Neural progenitor cell (in vitro differentiated cells): ENCODE results near the gene PPFIA2. TPM values are rescaled to one million over a fixed set of nuclear protein-coding genes. Genes with fewer than 3 reads are reported as not detected.

Experiments used
- DNase-seq: peaks from one replicate; pipeline ENCODE4 v3.0.0-alpha.2; 2016; ENCODE audit warnings: low spot score
- H2AFZ ChIP-seq: fragments of 200-600 bp; sonication (generic); replicated peaks from 2 replicates; pipeline ENCODE4 v1.6.1; 2016; ENCODE audit warnings: antibody characterized with exemption
- H3F3A ChIP-seq: fragments of 200-600 bp; sonication (generic); 2 replicates; pipeline ENCODE4 v1.6.1; 2016; ENCODE audit warnings: antibody characterized with exemption, low read depth
- H3K27ac ChIP-seq: fragments of 200-600 bp; sonication (generic); 2 replicates; pipeline ENCODE4 v1.5.1; 2016; ENCODE audit warnings: mild to moderate bottlenecking
- H3K27me3 ChIP-seq: fragments of 200-600 bp; sonication (generic); 2 replicates; pipeline ENCODE4 v1.6.1; 2016; ENCODE audit warnings: mild to moderate bottlenecking, moderate library complexity
- H3K36me3 ChIP-seq: fragments of 200-600 bp; sonication (generic); 2 replicates; pipeline ENCODE4 v1.5.1; 2016
- H3K4me1 ChIP-seq: fragments of 200-600 bp; sonication (generic); 2 replicates; pipeline ENCODE4 v1.6.1; 2016; ENCODE audit warnings: mixed run types
- H3K4me2 ChIP-seq: fragments of 200-600 bp; sonication (generic); 2 replicates; pipeline ENCODE4 v1.6.1; 2016
- H3K4me3 ChIP-seq: fragments of 200-600 bp; sonication (generic); 2 replicates; pipeline ENCODE4 v1.5.1; 2016
- H3K79me2 ChIP-seq: fragments of 200-600 bp; sonication (generic); 2 replicates; pipeline ENCODE4 v1.6.1; 2016; ENCODE audit warnings: low read depth
- H3K9ac ChIP-seq: fragments of 200-600 bp; sonication (generic); 2 replicates; pipeline ENCODE4 v1.6.1; 2016
- H3K9me3 ChIP-seq: fragments of 200-600 bp; sonication (generic); 2 replicates; pipeline ENCODE4 v1.5.1; 2016; ENCODE audit warnings: low read depth
- H4K20me1 ChIP-seq: fragments of 200-600 bp; sonication (generic); 2 replicates; pipeline ENCODE4 v1.6.1; 2016; ENCODE audit warnings: low read depth
- H3K27ac Mint-ChIP-seq: 3 replicates; pipeline ENCODE4 v1.8.0; 2021; ENCODE audit warnings: mixed read lengths
- H3K27me3 Mint-ChIP-seq: 2 replicates; pipeline ENCODE4 v1.8.0; 2022; ENCODE audit warnings: low read depth, mild to moderate bottlenecking, inconsistent platforms, moderate library complexity, mixed read lengths; ENCODE audit not compliant: insufficient read depth
- H3K36me3 Mint-ChIP-seq: 3 replicates; pipeline ENCODE4 v1.8.0; 2021; ENCODE audit warnings: mixed read lengths
- H3K4me1 Mint-ChIP-seq: 3 replicates; pipeline ENCODE4 v1.8.0; 2021; ENCODE audit warnings: mixed read lengths
- H3K4me3 Mint-ChIP-seq: 3 replicates; pipeline ENCODE4 v1.8.0; 2021; ENCODE audit warnings: mild to moderate bottlenecking, moderate library complexity, mixed read lengths
- H3K9me3 Mint-ChIP-seq: 3 replicates; pipeline ENCODE4 v1.8.0; 2020; ENCODE audit warnings: mixed read lengths
- CTCF ChIP-seq: fragments of 200-600 bp; sonication (generic); IDR thresholded peaks from 2 replicates; pipeline ENCODE4 v1.5.1; 2017; ENCODE audit warnings: antibody characterized with exemption, mild to moderate bottlenecking
- EZH2 ChIP-seq: fragments of 200-600 bp; sonication (generic); IDR thresholded peaks from 2 replicates; pipeline ENCODE4 v1.6.1; 2017; ENCODE audit warnings: antibody characterized with exemption, mild to moderate bottlenecking, moderate library complexity
- EZH2phosphoT487 ChIP-seq: fragments of 200-600 bp; sonication (generic); IDR thresholded peaks from 2 replicates; pipeline ENCODE4 v1.6.1; 2017; ENCODE audit warnings: antibody characterized with exemption
- total RNA-seq: library from RNA; depleted of rRNA; stranded (reverse); fragments of >200 nt; gene quantifications from 2 replicates; pipeline ENCODE4 v1.2.3, GENCODE V29; 2015; ENCODE audit warnings: low replicate concordance

The PPFIA2 gene
- total RNA-seq, 1 donor from 2014 or later: 1.4 TPM

- DNase-seq: no peak
- H3K4me2 ChIP-seq: no peak overlapping the region
- H3K27ac ChIP-seq: no peak overlapping the region
- H3K36me3 ChIP-seq: no peaks in the 10 kb centered on the region
- H3K79me2 ChIP-seq: no peaks in the 10 kb centered on the region
- no peaks in the 10 kb centered on the region for H3K27me3 ChIP-seq
- no peak overlapping the region for H3K4me3 ChIP-seq
- Mint-ChIP-seq H3K36me3 (no peaks in the 10 kb centered on the region), H3K27ac (no peak overlapping the region), H3K27me3 (no peaks in the 10 kb centered on the region), H3K4me1 (no peaks in the 10 kb centered on the region), H3K4me3 (no peak overlapping the region), H3K9me3 (no peaks in the 10 kb centered on the region)
- no peaks in the 10 kb centered on the region for H3F3A ChIP-seq
- no peaks in the 10 kb centered on the region for H4K20me1 ChIP-seq
- H3K9ac ChIP-seq: no peak overlapping the region
- TF ChIP-seq EZH2: no peak
- no peak for TF ChIP-seq CTCF
- no peak for TF ChIP-seq EZH2phosphoT487
- H3K4me1 ChIP-seq: no peaks in the 10 kb centered on the region
- H3K9me3 ChIP-seq: no peaks in the 10 kb centered on the region
- no peak overlapping the region for H2AFZ ChIP-seq
Observed at GRCh38 chr12:81699551-81699950, 59.6 kb downstream of the PPFIA2 start.

GRCh38 chr12:81692008-81692407 lies 67.1 kb downstream of the PPFIA2 start:
- Histone ChIP-seq H3K9me3 (no peaks in the 10 kb centered on the region), H3K4me1 (no peaks in the 10 kb centered on the region), H3K4me2 (no peak overlapping the region), H2AFZ (no peak overlapping the region), H3K4me3 (no peak overlapping the region), H3K79me2 (no peaks in the 10 kb centered on the region), H3K27me3 (no peaks in the 10 kb centered on the region), H3F3A (no peaks in the 10 kb centered on the region), H3K27ac (no peak overlapping the region), H3K9ac (no peak overlapping the region), H3K36me3 (no peaks in the 10 kb centered on the region), H4K20me1 (no peaks in the 10 kb centered on the region)
- H3K36me3 Mint-ChIP-seq: no peaks in the 10 kb centered on the region
- H3K4me3 Mint-ChIP-seq: no peak overlapping the region
- peak; percentile 2 for DNase-seq
- no peak overlapping the region for H3K27ac Mint-ChIP-seq
- TF ChIP-seq EZH2phosphoT487: no peak
- no peak for TF ChIP-seq CTCF
- no peak for TF ChIP-seq EZH2
- no peaks in the 10 kb centered on the region for H3K4me1 Mint-ChIP-seq
- no peaks in the 10 kb centered on the region for H3K9me3 Mint-ChIP-seq
- no peaks in the 10 kb centered on the region for H3K27me3 Mint-ChIP-seq

- Histone ChIP-seq H3K27me3 (no peaks in the 10 kb centered on the region), H3K4me2 (no peak overlapping the region), H3K79me2 (no peaks in the 10 kb centered on the region), H3K9me3 (no peaks in the 10 kb centered on the region), H3K4me3 (no peak overlapping the region), H3K36me3 (no peaks in the 10 kb centered on the region), H3K27ac (no peak overlapping the region), H3K4me1 (no peaks in the 10 kb centered on the region), H3K9ac (no peak overlapping the region), H2AFZ (no peak overlapping the region), H3F3A (no peaks in the 10 kb centered on the region), H4K20me1 (no peaks in the 10 kb centered on the region)
- no peak for TF ChIP-seq CTCF
- no peak for TF ChIP-seq EZH2phosphoT487
- TF ChIP-seq EZH2: no peak
- H3K4me1 Mint-ChIP-seq: no peaks in the 10 kb centered on the region
- H3K4me3 Mint-ChIP-seq: no peak overlapping the region
- no peak overlapping the region for H3K27ac Mint-ChIP-seq
- DNase-seq: no peak
- H3K9me3 Mint-ChIP-seq: no peaks in the 10 kb centered on the region
- no peaks in the 10 kb centered on the region for H3K27me3 Mint-ChIP-seq
- no peaks in the 10 kb centered on the region for H3K36me3 Mint-ChIP-seq
Observed at GRCh38 chr12:81683881-81684280, 75.3 kb downstream of the PPFIA2 start.

- no peak overlapping the region for H2AFZ ChIP-seq
- no peaks in the 10 kb centered on the region for H3K4me1 ChIP-seq
- Mint-ChIP-seq H3K4me3 (no peak overlapping the region), H3K36me3 (no peaks in the 10 kb centered on the region), H3K27ac (no peak overlapping the region), H3K4me1 (no peaks in the 10 kb centered on the region), H3K27me3 (no peaks in the 10 kb centered on the region), H3K9me3 (no peaks in the 10 kb centered on the region)
- no peak overlapping the region for H3K9ac ChIP-seq
- H3K79me2 ChIP-seq: no peaks in the 10 kb centered on the region
- no peaks in the 10 kb centered on the region for H4K20me1 ChIP-seq
- H3K4me3 ChIP-seq: no peak overlapping the region
- no peaks in the 10 kb centered on the region for H3K36me3 ChIP-seq
- TF ChIP-seq EZH2 (no peak), CTCF (no peak), EZH2phosphoT487 (no peak)
- no peak for DNase-seq
- no peak overlapping the region for H3K4me2 ChIP-seq
- no peak overlapping the region for H3K27ac ChIP-seq
- no peaks in the 10 kb centered on the region for H3F3A ChIP-seq
- H3K27me3 ChIP-seq: no peaks in the 10 kb centered on the region
- no peaks in the 10 kb centered on the region for H3K9me3 ChIP-seq
Observed at GRCh38 chr12:81679614-81680013, 79.5 kb downstream of the PPFIA2 start.
